Suprapubic skin (tissue), 4 donors: ENCODE results near the gene PRPSAP1. TPM values are rescaled to one million over a fixed set of nuclear protein-coding genes. Genes with fewer than 3 reads are reported as not detected.

Source experiments
- DNase-seq, 2 donors: peaks; one replicate each; pipeline ENCODE4 v3.0.0-alpha.2; 2019; ENCODE audit warnings: low spot score in 2 of 2
- H3K27ac ChIP-seq: fragments of 200-600 bp; sonication (generic); one replicate; pipeline ENCODE4 v1.5.1; 2019
- H3K27me3 ChIP-seq: fragments of 200-600 bp; sonication (generic); one replicate; pipeline ENCODE4 v1.5.1; 2019
- H3K36me3 ChIP-seq: fragments of 200-600 bp; sonication (generic); one replicate; pipeline ENCODE4 v1.5.1; 2019
- H3K4me1 ChIP-seq: fragments of 200-600 bp; sonication (generic); one replicate; pipeline ENCODE4 v1.5.1; 2019
- H3K4me3 ChIP-seq: fragments of 200-600 bp; sonication (generic); one replicate; pipeline ENCODE4 v1.5.1; 2019; ENCODE audit warnings: mild to moderate bottlenecking
- H3K9me3 ChIP-seq: fragments of 200-600 bp; sonication (generic); one replicate; pipeline ENCODE4 v1.5.1; 2019
- CTCF ChIP-seq, 2 donors: fragments of 200-600 bp in 1 of 2; fragments of 450-650 bp in 1 of 2; sonication (generic) in 1 of 2; IDR thresholded peaks; one replicate each; pipeline ENCODE4 v1.5.1; 2016 to 2019; ENCODE audit warnings: antibody characterized with exemption in 2 of 2, mild to moderate bottlenecking in 1 of 2, moderate library complexity in 1 of 2
- EP300 ChIP-seq: sonication (generic); formaldehyde crosslinking; IDR thresholded peaks from one replicate; pipeline ENCODE4 v1.6.1; 2017; ENCODE audit warnings: antibody characterized with exemption
- POLR2A ChIP-seq, 2 donors: fragments of 450-650 bp; IDR thresholded peaks; one replicate each; pipeline ENCODE4 v1.6.1; 2017; ENCODE audit warnings: antibody characterized with exemption in 2 of 2, mild to moderate bottlenecking in 2 of 2, moderate library complexity in 2 of 2
- POLR2AphosphoS5 ChIP-seq, 3 donors: sonication (generic); formaldehyde crosslinking; IDR thresholded peaks; one replicate each; pipeline ENCODE4 v1.6.1; 2017; ENCODE audit warnings: antibody characterized with exemption in 3 of 3
- WGBS: methylation state at CpG from one replicate; pipeline ENCODE4 v1.1.5; 2018; 5-methylcytosine and 5-hydroxymethylcytosine counted together
- total RNA-seq, 4 donors: library from RNA; depleted of rRNA; stranded (reverse); fragments of >200 nt; gene quantifications; one replicate each; pipeline ENCODE4 v1.1.0, GENCODE V29; 2016

PRPSAP1 gene
- total RNA-seq, 4 donors from 2014 or later: 47.3 to 83.9 (median 63.8) TPM

GRCh38 chr17:76280650-76281049, 73.1 kb downstream of the PRPSAP1 start:
- no peak overlapping the region for H3K4me3 ChIP-seq
- H3K36me3 ChIP-seq: no peaks in the 10 kb centered on the region
- H3K27me3 ChIP-seq: no peaks in the 10 kb centered on the region
- H3K27ac ChIP-seq: no peak overlapping the region
- peaks cover 23% of the 10 kb centered on the region for H3K4me1 ChIP-seq
- no peak for DNase-seq
- TF ChIP-seq CTCF (IDR thresholded peaks at IDR 0.05) (no peak), EP300 (no peak), POLR2A (IDR thresholded peaks at IDR 0.05) (no peak), POLR2AphosphoS5 (IDR thresholded peaks at IDR 0.05) (no peak)
- WGBS: 74% methylated on average over 2 of the region's 15 CpGs
- no peaks in the 10 kb centered on the region for H3K9me3 ChIP-seq

- Histone ChIP-seq H3K27ac (no peak overlapping the region), H3K4me3 (no peak overlapping the region), H3K9me3 (no peaks in the 10 kb centered on the region), H3K36me3 (no peaks in the 10 kb centered on the region), H3K4me1 (peaks cover 23% of the 10 kb centered on the region), H3K27me3 (no peaks in the 10 kb centered on the region)
- TF ChIP-seq CTCF (IDR thresholded peaks at IDR 0.05) (no peak), POLR2AphosphoS5 (IDR thresholded peaks at IDR 0.05) (no peak), EP300 (no peak), POLR2A (IDR thresholded peaks at IDR 0.05) (no peak)
- WGBS: 87% methylated on average over 11 of the region's 15 CpGs
- no peak for DNase-seq
These were observed 73.9 kb downstream of the PRPSAP1 start for GRCh38 chr17:76279742-76280287.

- Histone ChIP-seq H3K9me3 (no peaks in the 10 kb centered on the region), H3K27me3 (no peaks in the 10 kb centered on the region), H3K4me1 (peaks cover 26% of the 10 kb centered on the region), H3K4me3 (no peak overlapping the region), H3K27ac (no peak overlapping the region), H3K36me3 (no peaks in the 10 kb centered on the region)
- 77% methylated on average over 20 of the region's 28 CpGs for WGBS
- peak; percentile 93 to 97 for TF ChIP-seq CTCF (IDR thresholded peaks at IDR 0.05)
- no peak for TF ChIP-seq POLR2A (IDR thresholded peaks at IDR 0.05)
- peak; percentile 91 to 93 for DNase-seq
These were observed 74.6 kb downstream of the PRPSAP1 start for GRCh38 chr17:76278952-76279741.

GRCh38 chr17:76278268-76278908, 75.3 kb downstream of the PRPSAP1 start:
- H3K27me3 ChIP-seq: no peaks in the 10 kb centered on the region
- no peak for DNase-seq
- H3K4me3 ChIP-seq: no peak overlapping the region
- peaks cover 34% of the 10 kb centered on the region for H3K4me1 ChIP-seq
- no peaks in the 10 kb centered on the region for H3K9me3 ChIP-seq
- H3K36me3 ChIP-seq: no peaks in the 10 kb centered on the region
- 83% methylated on average over 15 of the region's 19 CpGs for WGBS
- TF ChIP-seq CTCF (IDR thresholded peaks at IDR 0.05): no peak
- no peak for TF ChIP-seq EP300
- TF ChIP-seq POLR2A (IDR thresholded peaks at IDR 0.05): no peak
- no peak for TF ChIP-seq POLR2AphosphoS5 (IDR thresholded peaks at IDR 0.05)
- no peak overlapping the region for H3K27ac ChIP-seq
